DMS114 treated with DMSO at 0.1 percent for 48 hours (cell line): ENCODE data around the gene C1QL3.

Experiments
- DNase-seq: peaks from one replicate; lab custom pipeline; 2025; ENCODE audit not compliant: unreplicated experiment; lab: John Stamatoyannopoulos, UW

The C1QL3 gene

DNA sequence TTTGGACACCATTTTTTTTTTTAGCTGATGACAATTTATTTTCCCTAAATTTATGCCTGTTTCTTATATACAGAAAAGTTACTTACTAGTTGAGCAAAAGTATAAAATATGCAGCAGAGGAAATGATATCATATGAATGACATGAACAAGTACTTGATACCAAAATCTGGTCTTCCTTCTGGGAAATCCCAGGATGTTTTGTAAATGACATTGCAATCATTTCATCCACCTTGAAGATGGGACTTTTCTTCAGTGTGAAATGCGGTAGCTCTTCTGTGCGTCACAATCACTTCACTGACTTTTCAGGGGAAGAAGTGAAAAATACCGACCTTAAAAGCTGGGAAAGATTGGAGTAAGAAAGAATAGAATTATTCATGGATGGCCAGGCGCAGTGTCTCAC, 23.8 kb downstream of the C1QL3 start:
- DNase-seq: no peak

- DNase-seq: no peak
Observed at GRCh38 chr10:16493884-16494536, 27.7 kb downstream of the C1QL3 start.

GRCh38 chr10:16491933-16492332, 29.7 kb downstream of the C1QL3 start:
- DNase-seq: no peak

- no peak for DNase-seq
Observed at GRCh38 chr10:16490511-16490910, 31.2 kb downstream of the C1QL3 start.

- no peak for DNase-seq
Observed at GRCh38 chr10:16483241-16483917, 38.3 kb downstream of the C1QL3 start.

GRCh38 chr10:16481052-16481728, 40.5 kb downstream of the C1QL3 start:
- DNase-seq: no peak

- DNase-seq: no peak
Observed at GRCh38 chr10:16478801-16479200, 42.9 kb downstream of the C1QL3 start.

DNA sequence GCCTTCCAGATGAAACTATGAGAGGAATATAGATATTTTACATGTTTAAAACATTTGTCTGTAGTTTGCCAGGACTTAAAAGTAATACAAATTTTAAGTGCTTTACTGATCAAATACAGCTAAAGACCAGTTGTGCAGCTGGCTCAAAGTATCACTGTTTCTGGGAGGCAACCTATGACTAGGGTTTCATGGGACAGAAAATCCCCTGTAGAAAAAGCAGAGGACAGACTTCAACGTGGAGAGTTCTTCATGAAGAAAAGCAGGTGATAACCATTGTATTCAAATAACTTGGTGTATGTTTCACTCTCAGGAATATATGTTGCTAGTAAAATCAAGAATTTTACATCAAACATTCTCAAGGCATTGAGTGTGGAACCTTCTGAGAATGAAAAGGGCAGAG, 43.9 kb downstream of the C1QL3 start:
- DNase-seq: no peak

- DNase-seq: no peak
Observed at GRCh38 chr10:16472828-16473227, 48.9 kb downstream of the C1QL3 start.

- DNase-seq: no peak
Observed at GRCh38 chr10:16470747-16471146, 50.9 kb downstream of the C1QL3 start.

- no peak for DNase-seq
Observed at GRCh38 chr10:16466001-16466400, 55.7 kb downstream of the C1QL3 start.
